Measurements from ENCODE around the gene LAMB4.

The LAMB4 gene

GRCh38 chr7:108109221-108109908, 20.8 kb downstream of the LAMB4 start:
- no peak for DNase-seq (ENCODE audit: low spot score)

- DNase-seq (ENCODE audit: low spot score), result no peak
Observed at GRCh38 chr7:108108131-108108530, 22.0 kb downstream of the LAMB4 start.

GRCh38 chr7:108104324-108104723, 25.8 kb downstream of the LAMB4 start:
- no peak for DNase-seq (ENCODE audit: low spot score)

GRCh38 chr7:108103558-108104298, 26.4 kb downstream of the LAMB4 start:
- DNase-seq (ENCODE audit: low spot score), result no peak

- no peak for DNase-seq (ENCODE audit: low spot score)
Observed at GRCh38 chr7:108102671-108103312, 27.4 kb downstream of the LAMB4 start.

- no peak for DNase-seq (ENCODE audit: low spot score)
Observed at GRCh38 chr7:108101759-108102158, 28.4 kb downstream of the LAMB4 start.

GRCh38 chr7:108099713-108100112, 30.4 kb downstream of the LAMB4 start:
- DNase-seq (ENCODE audit: low spot score), result no peak

GRCh38 chr7:108097703-108098102, 32.5 kb downstream of the LAMB4 start:
- no peak for DNase-seq (ENCODE audit: low spot score)

- no peak for DNase-seq (ENCODE audit: low spot score)
Observed at GRCh38 chr7:108096996-108097395, 33.2 kb downstream of the LAMB4 start.

- no peak for DNase-seq (ENCODE audit: low spot score)
Observed at GRCh38 chr7:108094933-108095710, 35.0 kb downstream of the LAMB4 start.

GRCh38 chr7:108094346-108094745, 35.8 kb downstream of the LAMB4 start:
- no peak for DNase-seq (ENCODE audit: low spot score)

- no peak for DNase-seq (ENCODE audit: low spot score)
Observed at GRCh38 chr7:108093851-108094331, 36.3 kb downstream of the LAMB4 start.

GRCh38 chr7:108093341-108093740, 36.8 kb downstream of the LAMB4 start:
- DNase-seq (ENCODE audit: low spot score), result no peak

GRCh38 chr7:108091461-108091831, 38.7 kb downstream of the LAMB4 start:
- DNase-seq (ENCODE audit: low spot score), result no peak

GRCh38 chr7:108090791-108091460, 39.2 kb downstream of the LAMB4 start:
- no peak for DNase-seq (ENCODE audit: low spot score)

GRCh38 chr7:108089381-108089780, 40.8 kb downstream of the LAMB4 start:
- DNase-seq (ENCODE audit: low spot score), result no peak

- DNase-seq (ENCODE audit: low spot score), result no peak
Observed at GRCh38 chr7:108088729-108089128, 41.4 kb downstream of the LAMB4 start.

- no peak for DNase-seq (ENCODE audit: low spot score)
Observed at GRCh38 chr7:108087778-108088177, 42.4 kb downstream of the LAMB4 start.

- DNase-seq (ENCODE audit: low spot score), result no peak
Observed at GRCh38 chr7:108086962-108087361, 43.2 kb downstream of the LAMB4 start.

- no peak for DNase-seq (ENCODE audit: low spot score)
Observed at GRCh38 chr7:108086546-108086945, 43.6 kb downstream of the LAMB4 start.

GRCh38 chr7:108083980-108084379, 46.2 kb downstream of the LAMB4 start:
- DNase-seq (ENCODE audit: low spot score), result no peak

Data from hematopoietic multipotent progenitor cell treated with erythropoietin and hydrocortisone succinate and interleukin-3 and kit ligand, for 17 days (in vitro differentiated cells).